Keratinocyte (primary cell): Measurements from ENCODE around the gene PRR19. TPM values are rescaled to one million over a fixed set of nuclear protein-coding genes. Genes with fewer than 3 reads are reported as not detected.

Experiments
- DNase-seq: peaks from one replicate; pipeline ENCODE4 v3.0.0-alpha.2; 2011; ENCODE audit warnings: low read depth, missing footprints, low spot score
- FAIRE-seq: peaks from 2 replicates; lab custom pipeline; 2011; peaks lifted over from hg19 to GRCh38; lab: Jason Lieb, UNC
- H2AFZ ChIP-seq: 2 replicates; pipeline ENCODE4 v1.6.0; 2012; ENCODE audit warnings: low read length, control low read depth, inconsistent platforms; ENCODE audit not compliant: control insufficient read depth
- H3K27ac ChIP-seq: 2 replicates; pipeline ENCODE4 v1.5.1; 2011; ENCODE audit warnings: low read length; ENCODE audit not compliant: control insufficient read depth, insufficient read depth
- H3K27me3 ChIP-seq: 3 replicates; pipeline ENCODE4 v1.6.0; 2011; ENCODE audit warnings: low read length; ENCODE audit not compliant: control insufficient read depth, insufficient read depth; ENCODE audit errors: extremely low read depth
- H3K36me3 ChIP-seq, 2 experiments: 2 replicates in 1 of 2; 3 replicates in 1 of 2; pipeline ENCODE4 v1.5.1; 2011; ENCODE audit warnings: low read length in 2 of 2, mild to moderate bottlenecking in 1 of 2; ENCODE audit not compliant: control insufficient read depth in 2 of 2, insufficient read depth in 2 of 2; ENCODE audit errors: extremely low read depth in 1 of 2
- H3K4me1 ChIP-seq: 3 replicates; pipeline ENCODE4 v1.5.1; 2011; ENCODE audit warnings: low read length; ENCODE audit not compliant: control insufficient read depth, insufficient read depth; ENCODE audit errors: extremely low read depth
- H3K4me2 ChIP-seq: 3 replicates; pipeline ENCODE4 v1.6.0; 2011; ENCODE audit warnings: low read depth, low read length; ENCODE audit not compliant: control insufficient read depth, insufficient read depth; ENCODE audit errors: extremely low read depth
- H3K4me3 ChIP-seq, 3 experiments: fragments of 200-600 bp in 1 of 3; sonication (generic) in 1 of 3; 2 replicates in 2 of 3; 3 replicates in 1 of 3; pipeline ENCODE4 v1.5.1; 2011 to 2016; ENCODE audit warnings: low read length in 3 of 3, mild to moderate bottlenecking in 3 of 3, control low read depth in 2 of 3, inconsistent platforms in 1 of 3, low read depth in 1 of 3, mixed read lengths in 1 of 3, mixed run types in 1 of 3, moderate library complexity in 1 of 3; ENCODE audit not compliant: control insufficient read depth in 2 of 3, insufficient read depth in 2 of 3; ENCODE audit errors: extremely low read depth in 1 of 3
- H3K79me2 ChIP-seq: 2 replicates; pipeline ENCODE4 v1.6.0; 2012; ENCODE audit warnings: low read length; ENCODE audit not compliant: control insufficient read depth, insufficient read depth
- H3K9ac ChIP-seq: 3 replicates; pipeline ENCODE4 v1.6.0; 2011; ENCODE audit warnings: low read length; ENCODE audit not compliant: control insufficient read depth, insufficient read depth; ENCODE audit errors: extremely low read depth
- H3K9me1 ChIP-seq: 3 replicates; pipeline ENCODE4 v1.6.0; 2011; ENCODE audit warnings: low read length; ENCODE audit not compliant: control insufficient read depth, insufficient read depth; ENCODE audit errors: extremely low read depth
- H3K9me3 ChIP-seq: 2 replicates; pipeline ENCODE4 v1.5.1; 2012; ENCODE audit warnings: low read depth, low read length; ENCODE audit not compliant: control insufficient read depth
- H4K20me1 ChIP-seq: 3 replicates; pipeline ENCODE4 v1.6.0; 2011; ENCODE audit warnings: low read length; ENCODE audit not compliant: control insufficient read depth, insufficient read depth; ENCODE audit errors: extremely low read depth
- CTCF ChIP-seq, 3 experiments: IDR thresholded peaks in 1 of 3; conservative IDR thresholded peaks in 1 of 3; optimal IDR thresholded peaks in 1 of 3; 2 replicates in 2 of 3; 3 replicates in 1 of 3; pipeline versions ENCODE3 to v1.5.1; 2011; ENCODE audit warnings: low read length in 3 of 3, mild to moderate bottlenecking in 3 of 3, moderate library complexity in 2 of 3, control low read depth in 1 of 3, inconsistent platforms in 1 of 3; ENCODE audit not compliant: insufficient read depth in 2 of 3; ENCODE audit errors: extremely low read depth in 1 of 3
- EZH2 ChIP-seq: IDR thresholded peaks from one replicate; pipeline ENCODE4 v1.6.1; 2012; ENCODE audit warnings: inconsistent platforms, mild to moderate bottlenecking, low read length, moderate library complexity
- dilution Hi-C: fragments of 300-500 bp; cut with MboI; formaldehyde crosslinking; loops from one replicate; pipeline ENCODE4 v1.7.0; 2020; ENCODE audit warnings: low sequenced_read_pairs; ENCODE audit not compliant: extremely low pct_ligation_motif_present
- polyA plus RNA-seq, 5 experiments: library from polyadenylated mRNA; depleted of rRNA in 3 of 5; stranded (reverse) in 3 of 5; stranded (forward) in 1 of 5; unstranded in 1 of 5; fragments of >200 nt; gene quantifications; 1 replicate in 1 of 5; 2 replicates in 3 of 5; 3 replicates in 1 of 5; pipeline versions ENCODE4 v1.2.1 to v1.2.3, GENCODE V29; 2011 to 2012; ENCODE audit warnings: missing spikeins in 2 of 5, low read depth in 1 of 5, low replicate concordance in 1 of 5

The PRR19 gene
- polyA plus RNA-seq, 1 donor (not counting 4 experiments of a cell fraction or from before 2014, with no cell fraction given) = 0.25 TPM

GRCh38 chr19:42285541-42285941 is 16.4 kb upstream of the PRR19 start:
- Histone ChIP-seq H4K20me1 (no peaks in the 10 kb centered on the region), H3K9me3 (no peaks in the 10 kb centered on the region), H3K9ac (no peak overlapping the region), H2AFZ (no peak overlapping the region), H3K4me2 (peak overlapping the region; percentile 28), H3K79me2 (peaks cover 21% of the 10 kb centered on the region), H3K9me1 (no peaks in the 10 kb centered on the region), H3K4me1 (peaks cover 38% of the 10 kb centered on the region), H3K27me3 (no peaks in the 10 kb centered on the region), H3K27ac (no peak overlapping the region), H3K36me3 (peaks cover 20 to 29% of the 10 kb centered on the region in 2 experiments), H3K4me3 (no peak overlapping the region)
- FAIRE-seq (no peak), DNase-seq (no peak)
- TF ChIP-seq CTCF (optimal IDR thresholded peaks at IDR 0.05 in 1 of 3, IDR thresholded peaks at IDR 0.05 in 1 of 3, conservative IDR thresholded peaks at IDR 0.05 in 1 of 3; ENCODE audit: extremely low read depth in 1 of 3, insufficient read depth in 2 of 3, low read length in 3 of 3) (no peak), EZH2 (no peak)
- dilution Hi-C loops = no loop called here

- Histone ChIP-seq H4K20me1 (no peaks in the 10 kb centered on the region), H2AFZ (no peak overlapping the region), H3K4me1 (peaks cover 39% of the 10 kb centered on the region), H3K9ac (peak overlapping the region; percentile 22), H3K4me2 (peak overlapping the region; percentile 28), H3K4me3 (no peak overlapping the region), H3K9me1 (no peaks in the 10 kb centered on the region), H3K79me2 (peaks cover 21% of the 10 kb centered on the region), H3K9me3 (no peaks in the 10 kb centered on the region), H3K36me3 (peaks cover 23 to 33% of the 10 kb centered on the region in 2 experiments), H3K27me3 (no peaks in the 10 kb centered on the region), H3K27ac (no peak overlapping the region)
- no peak for FAIRE-seq
- dilution Hi-C loops = no loop called here
- no peak for DNase-seq
- TF ChIP-seq EZH2 (no peak), CTCF (optimal IDR thresholded peaks at IDR 0.05 in 1 of 3, IDR thresholded peaks at IDR 0.05 in 1 of 3, conservative IDR thresholded peaks at IDR 0.05 in 1 of 3; ENCODE audit: extremely low read depth in 1 of 3, insufficient read depth in 2 of 3, low read length in 3 of 3) (no peak)
Observed at GRCh38 chr19:42285988-42286348, 16.0 kb upstream of the PRR19 start.
